ENCODE data around the gene MYO15B.
"Not testable (repeated sequence)": the region's sequence is repeated elsewhere in the genome, so short reads cannot be mapped to it uniquely, and the experiment has no call there.

MYO15B gene

GRCh38 chr17:75626496-75627038 is 39.0 kb downstream of the MYO15B start:
- no peak for DNase-seq

- no peak for DNase-seq
Observed at GRCh38 chr17:75627094-75627493, 39.5 kb downstream of the MYO15B start.

DNA sequence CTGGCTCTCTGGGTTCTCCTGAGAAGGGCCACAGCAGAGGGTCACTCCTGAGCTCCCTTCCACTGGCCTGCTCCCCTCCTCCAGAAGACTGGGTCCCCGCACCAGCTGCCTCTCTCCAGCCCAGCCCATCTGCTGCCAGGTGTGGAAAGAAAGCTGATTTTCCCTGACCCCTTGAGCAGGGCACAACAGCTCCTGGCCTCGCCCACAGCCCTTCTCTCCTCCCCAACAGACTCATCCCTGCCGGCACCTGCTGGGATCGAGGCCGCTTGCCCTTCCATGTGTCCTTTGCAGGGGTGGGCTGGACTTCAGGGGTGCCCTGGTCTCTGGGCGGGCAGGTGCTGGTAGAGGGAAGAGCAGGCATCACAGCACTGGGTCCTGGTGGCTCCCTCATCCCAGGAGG is 40.8 kb downstream of the MYO15B start:
- no peak for DNase-seq

GRCh38 chr17:75629157-75629556 is 41.6 kb downstream of the MYO15B start:
- DNase-seq, result no peak

- DNase-seq, result no peak
Observed at GRCh38 chr17:75630071-75630917, 42.7 kb downstream of the MYO15B start.

DNA sequence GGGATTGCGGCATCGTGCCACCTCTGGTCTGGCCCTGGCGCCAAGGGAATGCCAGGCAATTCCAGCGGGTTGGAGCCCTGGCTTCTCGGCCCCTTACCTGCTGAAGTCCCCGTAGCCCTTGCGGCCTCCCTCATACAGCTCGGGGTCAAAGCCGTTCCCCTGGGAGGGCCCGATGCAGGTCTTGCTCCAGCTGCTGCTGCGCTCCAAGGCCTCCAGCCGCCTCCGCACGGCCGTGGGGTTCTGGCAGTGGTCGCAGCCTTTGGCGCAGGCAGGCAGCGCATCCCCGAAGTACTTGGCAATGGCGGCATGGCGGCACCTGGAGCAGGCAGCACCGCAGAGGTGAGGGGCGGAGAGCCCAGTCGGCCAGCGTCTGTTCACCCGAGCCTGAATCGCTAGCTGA is 43.8 kb downstream of the MYO15B start:
- DNase-seq, result no peak

DNA sequence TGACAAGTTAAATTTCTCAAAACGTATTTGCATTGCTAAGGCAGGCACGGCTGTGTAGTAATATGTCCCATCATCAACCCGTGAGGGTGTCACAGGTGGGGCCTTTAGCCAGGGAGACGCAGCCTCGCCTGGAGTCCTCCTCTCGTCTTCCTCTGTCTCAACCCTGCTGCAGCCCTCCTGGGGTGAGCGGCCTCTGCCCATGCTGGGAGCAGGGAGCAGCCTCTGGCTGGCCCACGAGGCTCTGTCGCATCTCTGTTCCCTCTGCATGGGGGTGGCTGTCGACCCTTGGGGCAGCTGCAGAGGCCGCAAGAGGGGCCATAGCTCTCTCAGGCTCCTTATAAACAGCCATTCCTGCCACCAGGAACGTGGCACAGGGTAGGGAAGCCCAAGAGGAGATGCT is 44.8 kb downstream of the MYO15B start:
- DNase-seq, result no peak

- peak; percentile 91 for DNase-seq
Observed at GRCh38 chr17:75632863-75633485, 45.4 kb downstream of the MYO15B start, which contains the start of gene SMIM5. Gene SMIM5 (plus strand): TSS chr17:75633434. CDS start chr17:75640202, 6,768 bp downstream.

- peak; percentile 96 for DNase-seq
Observed at GRCh38 chr17:75633486-75634375, 46.1 kb downstream of the MYO15B start.

DNA sequence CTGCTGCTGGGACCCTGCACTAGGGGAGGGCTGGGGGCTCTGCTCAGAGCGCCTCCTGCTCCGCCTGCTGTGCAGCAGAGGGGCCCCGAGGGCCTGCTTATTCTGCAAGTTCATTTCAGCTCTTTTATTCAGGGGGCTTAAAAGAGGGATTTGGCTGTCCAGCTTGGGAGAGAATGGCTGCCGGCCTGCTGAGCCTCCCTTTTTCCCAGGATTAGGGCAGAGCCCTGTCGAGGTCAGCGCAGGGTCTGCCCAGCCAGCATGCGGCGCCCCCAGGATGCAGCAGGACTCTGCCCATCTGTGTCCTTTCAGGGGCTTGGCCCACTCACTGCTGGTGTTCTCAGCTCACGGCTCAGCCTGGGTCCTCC is 46.8 kb downstream of the MYO15B start:
- DNase-seq, result no peak

- DNase-seq, result peak; percentile 45
Observed at GRCh38 chr17:75634754-75635609, 47.4 kb downstream of the MYO15B start.

- DNase-seq, result peak; percentile 98
Observed at GRCh38 chr17:75635610-75636202, 48.1 kb downstream of the MYO15B start.

DNA sequence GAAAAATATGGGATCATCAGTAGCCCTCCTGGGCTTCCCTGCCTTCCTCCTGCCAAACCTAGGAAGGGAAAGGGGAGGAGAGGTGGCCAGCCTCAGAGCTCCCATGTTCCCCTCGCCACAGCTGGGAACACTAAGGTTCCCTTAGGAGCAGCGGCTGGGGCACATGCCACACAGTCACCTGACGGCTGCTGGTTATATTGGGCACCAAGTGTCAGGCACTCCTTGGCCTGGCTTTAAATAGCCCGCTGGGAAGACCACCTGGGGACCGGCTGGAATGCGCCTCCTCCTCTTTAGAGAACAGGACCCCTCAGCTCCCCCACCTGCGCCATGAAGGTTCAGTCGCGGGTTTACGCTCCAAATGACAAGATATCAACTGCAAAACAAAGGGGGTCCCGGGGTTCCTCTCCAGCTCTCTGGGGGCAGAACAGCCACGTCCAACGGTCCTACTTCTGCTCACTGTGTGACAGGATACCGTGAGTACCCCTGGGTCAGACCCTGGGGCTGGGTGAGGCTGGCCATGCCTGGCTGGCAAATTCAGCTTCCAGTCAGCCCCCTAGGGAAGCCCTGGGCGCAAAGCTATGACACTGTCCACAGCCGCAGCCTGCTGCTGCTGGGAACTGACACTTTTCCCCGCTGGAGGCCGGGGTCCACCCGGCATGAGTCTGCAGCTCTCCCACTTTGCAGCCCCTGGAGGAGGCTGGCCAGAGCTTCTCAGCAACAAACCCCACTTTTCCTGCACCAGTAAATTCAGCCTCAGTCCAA is 49.0 kb downstream of the MYO15B start:
- DNase-seq, result no peak

GRCh38 chr17:75637143-75637538 is 49.5 kb downstream of the MYO15B start:
- peak; percentile 91 for DNase-seq

GRCh38 chr17:75637551-75637950 is 50.0 kb downstream of the MYO15B start:
- peak; percentile 30 for DNase-seq

- DNase-seq, result not testable (repeated sequence)
Observed at GRCh38 chr17:75638039-75638438, 50.4 kb downstream of the MYO15B start.

- DNase-seq, result no peak
Observed at GRCh38 chr17:75638893-75639292, 51.3 kb downstream of the MYO15B start.

DNA sequence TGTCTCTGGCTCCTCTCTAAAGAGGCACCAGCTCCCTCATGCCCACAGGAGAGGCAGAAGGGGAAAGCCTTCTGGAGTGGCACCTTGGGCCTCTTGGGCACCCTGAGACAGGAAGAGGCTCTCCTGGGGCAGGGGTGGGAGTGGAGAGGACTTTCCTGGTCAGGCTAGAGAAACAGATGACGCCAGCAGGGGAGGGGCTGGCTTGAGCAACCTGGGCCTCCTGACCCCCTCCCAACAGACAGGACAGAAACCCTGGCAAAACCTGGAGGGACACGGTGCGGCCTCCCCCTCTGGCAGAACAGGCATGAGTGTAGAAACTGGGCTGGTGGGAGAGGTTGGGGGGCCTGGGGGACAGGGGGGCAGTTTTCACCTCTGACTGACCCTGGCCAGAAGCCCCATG is 51.7 kb downstream of the MYO15B start:
- DNase-seq, result no peak

- peak; percentile 37 for DNase-seq
Observed at GRCh38 chr17:75639771-75640555, 52.4 kb downstream of the MYO15B start.

DNA sequence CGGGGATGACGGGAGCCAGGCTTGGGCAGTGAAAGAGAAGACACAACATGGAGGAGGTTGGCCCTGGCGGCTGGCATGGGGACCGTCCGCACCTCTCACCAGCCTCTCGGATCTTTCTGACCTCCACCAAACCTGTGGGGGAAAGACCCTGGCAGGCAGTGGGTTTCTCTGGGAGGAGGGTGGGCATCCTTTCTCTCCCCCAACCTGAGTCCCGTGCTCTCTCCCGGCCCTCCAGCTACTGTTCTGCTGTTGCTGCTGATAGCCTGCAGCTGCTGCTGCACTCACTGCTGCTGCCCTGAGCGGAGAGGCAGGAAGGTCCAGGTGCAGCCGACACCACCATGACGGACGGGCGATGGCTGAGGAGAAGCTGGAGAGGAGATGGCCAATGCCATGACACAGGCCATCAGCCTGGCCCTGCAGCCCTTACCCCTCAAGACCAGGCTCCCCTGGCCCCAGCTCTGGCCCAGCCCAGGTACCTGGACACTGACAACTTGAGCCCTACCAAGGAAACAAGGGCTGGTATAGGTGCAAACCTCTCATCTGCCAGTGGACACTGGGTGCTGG is 53.0 kb downstream of the MYO15B start:
- DNase-seq, result no peak
